ENCODE data around the gene DRD3. TPM values are rescaled to one million over a fixed set of nuclear protein-coding genes. Genes with fewer than 3 reads are reported as not detected.

The DRD3 gene
- polyA plus RNA-seq (2012; ENCODE audit: insufficient read depth, insufficient read length, low read depth), result not detected

DNA sequence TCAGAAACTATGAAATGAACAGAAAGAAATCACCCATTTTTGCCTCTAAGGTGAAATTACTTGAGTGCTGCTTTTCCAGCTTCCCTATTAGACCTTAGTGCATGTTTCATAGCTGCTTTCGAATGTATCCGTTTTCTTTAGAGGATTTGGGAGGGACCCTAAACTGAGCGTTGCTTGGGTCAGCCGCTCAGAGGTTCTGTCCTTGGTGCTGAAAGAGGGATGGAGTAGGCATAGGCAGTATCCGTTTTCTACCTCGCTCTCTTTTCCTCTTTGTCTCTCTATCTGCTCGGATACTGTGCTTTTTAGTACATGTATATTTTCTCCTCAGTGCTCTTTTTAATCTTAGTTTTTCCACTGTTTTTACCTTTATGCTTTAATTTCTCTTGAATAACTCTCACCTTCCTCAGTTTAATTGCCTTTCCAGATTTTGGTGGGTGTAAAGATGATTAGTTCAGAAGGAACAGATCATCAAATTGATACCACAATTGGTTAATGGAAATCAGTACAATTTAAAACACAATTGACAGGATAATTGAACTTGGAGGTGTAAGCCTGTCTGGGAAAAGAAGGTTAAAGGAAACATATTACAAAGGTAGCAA lies at the start of gene DRD3:
DRD3 (minus strand) TSS at position 283 of the 599 bp plus-strand sequence. CDS start 7,060 bp downstream, outside the sequence.
- H3K4me1 ChIP-seq, result no peaks in the 10 kb centered on the region
- DNase-seq, result no peak

DNA sequence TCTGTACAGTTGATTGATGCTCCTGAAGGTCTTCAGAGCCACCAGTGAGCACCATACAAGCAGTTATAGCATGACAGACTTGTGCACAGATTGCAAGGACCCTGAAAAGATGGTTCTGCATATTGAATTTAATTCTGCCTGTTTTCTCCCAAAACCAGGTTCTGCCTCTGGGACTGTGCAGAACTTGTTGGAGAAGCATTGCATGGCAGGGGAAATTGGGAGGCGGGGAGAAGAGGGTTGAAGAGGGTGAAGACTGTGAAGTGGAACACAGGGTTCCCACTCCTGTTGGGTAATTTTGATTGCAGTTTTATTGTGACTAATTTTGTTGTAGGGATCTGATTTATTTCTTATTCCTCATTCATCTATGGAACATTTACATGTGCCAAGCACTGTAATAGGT lies 48.2 kb upstream of the DRD3 start:
- H3K4me3 ChIP-seq (ENCODE audit: low read depth, low read length), result no peak overlapping the region
- no peaks in the 10 kb centered on the region for H3K4me1 ChIP-seq
- TF ChIP-seq, protein P1, sequence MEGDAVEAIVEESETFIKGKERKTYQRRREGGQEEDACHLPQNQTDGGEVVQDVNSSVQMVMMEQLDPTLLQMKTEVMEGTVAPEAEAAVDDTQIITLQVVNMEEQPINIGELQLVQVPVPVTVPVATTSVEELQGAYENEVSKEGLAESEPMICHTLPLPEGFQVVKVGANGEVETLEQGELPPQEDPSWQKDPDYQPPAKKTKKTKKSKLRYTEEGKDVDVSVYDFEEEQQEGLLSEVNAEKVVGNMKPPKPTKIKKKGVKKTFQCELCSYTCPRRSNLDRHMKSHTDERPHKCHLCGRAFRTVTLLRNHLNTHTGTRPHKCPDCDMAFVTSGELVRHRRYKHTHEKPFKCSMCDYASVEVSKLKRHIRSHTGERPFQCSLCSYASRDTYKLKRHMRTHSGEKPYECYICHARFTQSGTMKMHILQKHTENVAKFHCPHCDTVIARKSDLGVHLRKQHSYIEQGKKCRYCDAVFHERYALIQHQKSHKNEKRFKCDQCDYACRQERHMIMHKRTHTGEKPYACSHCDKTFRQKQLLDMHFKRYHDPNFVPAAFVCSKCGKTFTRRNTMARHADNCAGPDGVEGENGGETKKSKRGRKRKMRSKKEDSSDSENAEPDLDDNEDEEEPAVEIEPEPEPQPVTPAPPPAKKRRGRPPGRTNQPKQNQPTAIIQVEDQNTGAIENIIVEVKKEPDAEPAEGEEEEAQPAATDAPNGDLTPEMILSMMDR (IDR thresholded peaks at IDR 0.05; ENCODE audit: low read depth, low read length), result no peak
- H3K27me3 ChIP-seq, result 0 out of 2 replicates have a peak, but pooled peaks cover 2% of the 10 kb centered on the region
- no peak for DNase-seq
- H3K9me3 ChIP-seq, result no peaks in the 10 kb centered on the region
- no peaks in the 10 kb centered on the region for H3K36me3 ChIP-seq

More for the DNA sequence above, at the start of gene DRD3:
- TF ChIP-seq, protein P1 (IDR thresholded peaks at IDR 0.05; ENCODE audit: low read depth, low read length), result no peak
- Histone ChIP-seq H3K9me3 (no peaks in the 10 kb centered on the region), H3K27me3 (peaks cover 46% of the 10 kb centered on the region), H3K4me3 (ENCODE audit: low read depth, low read length) (no peak within 1 kb of the TSS), H3K36me3 (no peaks in the 10 kb centered on the region)

DNA sequence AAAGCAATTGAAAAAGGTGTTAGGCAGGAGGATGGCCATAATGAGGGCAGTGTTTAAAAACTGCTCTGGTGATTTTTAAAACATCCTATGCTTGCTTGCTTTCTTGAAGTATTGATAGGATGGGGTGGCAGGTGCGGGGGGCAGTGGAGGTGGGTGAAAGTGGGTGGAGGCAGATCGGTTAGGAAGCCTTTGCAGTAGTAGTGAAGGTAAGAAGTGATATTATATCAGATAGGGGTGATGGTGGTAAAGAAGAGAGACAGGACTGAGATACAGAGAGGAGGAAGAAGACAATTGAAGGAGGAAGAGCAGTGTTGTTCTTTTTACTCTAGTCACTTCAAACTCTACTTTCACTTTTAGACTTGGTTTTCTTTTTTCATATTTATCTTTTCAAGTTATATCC lies 47.5 kb upstream of the DRD3 start:
- Histone ChIP-seq H3K27me3 (0 out of 2 replicates have a peak, but pooled peaks cover 2% of the 10 kb centered on the region), H3K4me1 (no peaks in the 10 kb centered on the region), H3K9me3 (no peaks in the 10 kb centered on the region), H3K4me3 (ENCODE audit: low read depth, low read length) (no peak overlapping the region), H3K36me3 (no peaks in the 10 kb centered on the region)
- TF ChIP-seq, protein P1 (IDR thresholded peaks at IDR 0.05; ENCODE audit: low read depth, low read length), result no peak
- DNase-seq, result no peak

DNA sequence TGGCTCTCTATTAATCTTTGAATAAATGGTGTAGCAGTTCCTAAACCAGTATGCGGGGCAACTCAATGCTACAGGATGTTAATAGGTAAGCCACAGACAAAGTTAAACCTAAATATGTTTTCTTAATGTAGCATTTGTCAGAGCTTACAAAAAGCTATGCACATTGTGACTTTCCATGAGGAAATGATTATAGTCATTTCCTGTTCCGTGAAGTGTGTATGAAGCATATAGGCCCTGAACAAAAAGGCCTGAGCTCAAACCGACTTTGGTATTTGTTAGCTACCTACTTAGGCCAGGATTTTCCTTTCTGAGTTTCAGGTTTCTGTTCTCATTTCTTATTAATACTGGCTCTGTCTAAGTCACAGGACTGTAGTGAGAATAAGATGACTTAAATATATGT lies 44.3 kb upstream of the DRD3 start:
- H3K9me3 ChIP-seq, result no peaks in the 10 kb centered on the region
- H3K27me3 ChIP-seq, result peaks cover 5% of the 10 kb centered on the region; the same call in 1 of the 2 replicates
- no peaks in the 10 kb centered on the region for H3K4me1 ChIP-seq
- no peak overlapping the region for H3K4me3 ChIP-seq (ENCODE audit: low read depth, low read length)
- TF ChIP-seq, protein P1 (IDR thresholded peaks at IDR 0.05; ENCODE audit: low read depth, low read length), result no peak
- H3K36me3 ChIP-seq, result no peaks in the 10 kb centered on the region
- no peak for DNase-seq

DNA sequence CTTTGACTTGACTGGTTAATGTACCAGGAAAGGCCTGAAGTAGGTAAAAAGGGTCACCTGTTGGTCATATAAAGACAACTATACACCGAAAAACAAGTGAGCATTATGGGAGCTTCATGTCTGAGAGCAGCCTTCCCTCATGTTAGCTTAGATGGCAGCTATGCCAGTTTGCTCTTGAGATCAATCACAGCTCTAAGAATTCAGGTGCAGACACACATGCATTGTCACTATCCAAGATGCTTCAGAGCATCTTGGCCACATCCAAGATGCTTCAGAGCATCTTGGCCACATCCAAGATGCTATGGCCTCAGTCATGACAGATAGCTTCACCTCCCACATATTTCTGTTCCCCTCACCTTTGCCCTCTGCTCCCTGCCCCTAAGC lies 43.0 kb upstream of the DRD3 start:
- Histone ChIP-seq H3K36me3 (no peaks in the 10 kb centered on the region), H3K9me3 (no peaks in the 10 kb centered on the region), H3K4me3 (ENCODE audit: low read depth, low read length) (no peak overlapping the region), H3K4me1 (no peaks in the 10 kb centered on the region), H3K27me3 (peaks cover 5% of the 10 kb centered on the region; the same call in 1 of the 2 replicates)
- TF ChIP-seq, protein P1 (IDR thresholded peaks at IDR 0.05; ENCODE audit: low read depth, low read length), result no peak
- DNase-seq, result no peak

DNA sequence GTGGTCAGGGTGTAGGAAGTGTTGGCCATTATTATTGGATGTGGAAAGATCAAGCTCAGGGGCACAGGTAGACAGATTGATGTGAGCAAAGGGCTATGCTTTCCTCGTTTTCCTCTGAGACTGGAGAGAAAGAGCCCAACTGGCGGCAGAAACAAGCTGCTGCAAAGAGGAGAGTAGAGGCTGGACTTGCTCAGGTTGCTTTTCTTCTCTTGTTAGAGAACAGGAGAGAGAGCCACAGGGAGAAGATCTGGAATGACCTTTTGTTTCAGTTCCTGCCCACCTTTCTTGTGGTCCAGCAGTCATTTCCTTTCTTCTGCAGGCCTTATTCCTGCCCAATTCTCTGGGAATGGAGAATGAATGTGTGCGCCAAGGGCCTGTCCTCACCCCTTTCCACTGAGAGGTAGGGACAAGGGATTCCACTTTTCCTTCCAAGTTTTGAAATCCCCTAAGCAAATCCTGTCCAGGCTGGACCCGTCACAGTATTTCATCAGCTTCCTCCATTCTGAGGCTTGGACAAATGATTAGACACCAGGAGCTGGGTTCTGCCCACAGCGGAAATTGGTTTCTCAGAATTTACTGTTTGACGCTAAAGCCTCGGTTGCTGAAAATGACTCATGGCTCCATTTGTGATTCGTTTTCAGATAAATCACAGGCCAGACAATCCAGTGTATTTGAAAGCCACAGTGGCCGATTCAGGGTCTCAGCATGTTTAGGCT lies 42.5 kb upstream of the DRD3 start:
- no peak for DNase-seq
- Histone ChIP-seq H3K27me3 (peaks cover 5% of the 10 kb centered on the region; the same call in 1 of the 2 replicates), H3K4me3 (ENCODE audit: low read depth, low read length) (no peak overlapping the region), H3K9me3 (no peaks in the 10 kb centered on the region), H3K4me1 (no peaks in the 10 kb centered on the region), H3K36me3 (no peaks in the 10 kb centered on the region)
- TF ChIP-seq, protein P1 (IDR thresholded peaks at IDR 0.05; ENCODE audit: low read depth, low read length), result no peak
